HepG2 (cell line): ENCODE measurements around the gene SOX4. TPM values are rescaled to one million over a fixed set of nuclear protein-coding genes. Genes with fewer than 3 reads are reported as not detected.

Experiments
- BCL6 ChIP-seq: IDR thresholded peaks from 2 replicates; pipeline ENCODE4 v1.6.1; 2016; ENCODE audit warnings: missing genetic modification reagents, missing compliant biosample characterization
- GABPB1 ChIP-seq: IDR thresholded peaks from 2 replicates; pipeline ENCODE4 v1.6.1; 2016; ENCODE audit warnings: mild to moderate bottlenecking, missing genetic modification reagents, moderate library complexity, missing compliant biosample characterization
- HNRNPH1 ChIP-seq: fragments of 200-400 bp; formaldehyde crosslinking; optimal IDR thresholded peaks from 2 replicates; pipeline ENCODE3; 2017; ENCODE audit warnings: mild to moderate bottlenecking, low read depth, low read length
- MTF2 ChIP-seq: sonication (generic); formaldehyde crosslinking; IDR thresholded peaks from 2 replicates; pipeline ENCODE4 v1.5.0; 2020; ENCODE audit warnings: missing genetic modification reagents, borderline replicate concordance
- NR2C2 ChIP-seq: sonication (generic); formaldehyde crosslinking; IDR thresholded peaks from 2 replicates; pipeline ENCODE4 v1.4.0; 2020; ENCODE audit warnings: missing genetic modification reagents, mild to moderate bottlenecking, moderate library complexity, borderline replicate concordance
- SAP130 ChIP-seq: IDR thresholded peaks from 2 replicates; pipeline ENCODE4 v1.6.1; 2016; ENCODE audit warnings: low read depth
- TEAD3 ChIP-seq: optimal IDR thresholded peaks from 2 replicates; pipeline ENCODE3; 2016; ENCODE audit warnings: borderline replicate concordance
- YEATS4 ChIP-seq: sonication (generic); formaldehyde crosslinking; IDR thresholded peaks from 2 replicates; pipeline ENCODE4 v1.4.0; 2020; ENCODE audit warnings: missing genetic modification reagents, borderline replicate concordance
- ZNF205 ChIP-seq: IDR thresholded peaks from 2 replicates; pipeline ENCODE4 v1.6.1; 2018; ENCODE audit warnings: missing biosample characterization, missing genetic modification reagents
- ZNF253 ChIP-seq: sonication (generic); formaldehyde crosslinking; IDR thresholded peaks from 2 replicates; pipeline ENCODE4 v1.8.0; 2022; ENCODE audit warnings: mild to moderate bottlenecking, missing genetic modification reagents, borderline replicate concordance
- ZNF264 ChIP-seq: sonication (generic); formaldehyde crosslinking; IDR thresholded peaks from 2 replicates; pipeline ENCODE4 v1.4.0; 2020; ENCODE audit warnings: missing genetic modification reagents
- ZNF501 ChIP-seq: sonication (generic); formaldehyde crosslinking; IDR thresholded peaks from 2 replicates; pipeline ENCODE4 v1.5.1; 2020; ENCODE audit warnings: mild to moderate bottlenecking, moderate library complexity, missing genetic modification reagents
- ZNF75D ChIP-seq: sonication (generic); formaldehyde crosslinking; IDR thresholded peaks from 2 replicates; pipeline ENCODE4 v1.8.1; 2023; ENCODE audit warnings: missing genetic modification reagents, mild to moderate bottlenecking, borderline replicate concordance
- ZSCAN29 ChIP-seq: sonication (generic); formaldehyde crosslinking; conservative IDR thresholded peaks from 2 replicates; pipeline ENCODE4 v1.4.0; 2020; ENCODE audit warnings: mild to moderate bottlenecking, missing genetic modification reagents
- polyA plus RNA-seq, 8 experiments: library from polyadenylated mRNA; depleted of rRNA in 3 of 8; stranded (reverse) in 7 of 8; unstranded in 1 of 8; fragments of >200 nt; fragmentation: Illumina TruSeq in 4 of 8; extraction: Trizol in 4 of 8; gene quantifications; 2 replicates each; pipeline versions ENCODE4 v1.2.1 to v1.2.3, GENCODE V29; 2011 to 2016; ENCODE audit warnings: low read depth in 4 of 8, missing spikeins in 1 of 8, mixed read lengths in 1 of 8; ENCODE audit not compliant: insufficient read depth in 1 of 8
- total RNA-seq, 5 experiments: library from RNA; depleted of rRNA; stranded (reverse); fragments of >200 nt; fragmentation: Illumina TruSeq; extraction: Trizol; gene quantifications; 2 replicates each; pipeline ENCODE4 v1.2.3, GENCODE V29; 2016; ENCODE audit warnings: low read depth in 1 of 5
- TF ChIP-seq, protein P1 (sequence below): sonication (generic); formaldehyde crosslinking; IDR thresholded peaks from 2 replicates; pipeline ENCODE4 v1.4.0; 2020; ENCODE audit warnings: mild to moderate bottlenecking, missing genetic modification reagents, borderline replicate concordance
- TF ChIP-seq, protein P2 (sequence below): IDR thresholded peaks from 2 replicates; pipeline ENCODE4 v1.6.1; 2016; ENCODE audit warnings: low read depth, control low read depth
- TF ChIP-seq, protein P3 (sequence below): sonication (generic); formaldehyde crosslinking; IDR thresholded peaks from 2 replicates; pipeline ENCODE4 v1.4.0; 2020; ENCODE audit warnings: missing genetic modification reagents
- TF ChIP-seq, protein P4 (sequence below): sonication (generic); formaldehyde crosslinking; IDR thresholded peaks from 2 replicates; pipeline ENCODE4 v1.5.1; 2020; ENCODE audit warnings: mild to moderate bottlenecking, missing genetic modification reagents, borderline replicate concordance
- TF ChIP-seq, protein P5 (sequence below): sonication (generic); formaldehyde crosslinking; IDR thresholded peaks from 2 replicates; pipeline ENCODE4 v1.4.0; 2020; ENCODE audit warnings: missing genetic modification reagents, borderline replicate concordance

The SOX4 gene
- total and polyA plus RNA-seq, 2 of the 13 experiments (the other 11 are each of a cell fraction or from before 2014, with no cell fraction given): 2.6 to 3.4 TPM

DNA sequence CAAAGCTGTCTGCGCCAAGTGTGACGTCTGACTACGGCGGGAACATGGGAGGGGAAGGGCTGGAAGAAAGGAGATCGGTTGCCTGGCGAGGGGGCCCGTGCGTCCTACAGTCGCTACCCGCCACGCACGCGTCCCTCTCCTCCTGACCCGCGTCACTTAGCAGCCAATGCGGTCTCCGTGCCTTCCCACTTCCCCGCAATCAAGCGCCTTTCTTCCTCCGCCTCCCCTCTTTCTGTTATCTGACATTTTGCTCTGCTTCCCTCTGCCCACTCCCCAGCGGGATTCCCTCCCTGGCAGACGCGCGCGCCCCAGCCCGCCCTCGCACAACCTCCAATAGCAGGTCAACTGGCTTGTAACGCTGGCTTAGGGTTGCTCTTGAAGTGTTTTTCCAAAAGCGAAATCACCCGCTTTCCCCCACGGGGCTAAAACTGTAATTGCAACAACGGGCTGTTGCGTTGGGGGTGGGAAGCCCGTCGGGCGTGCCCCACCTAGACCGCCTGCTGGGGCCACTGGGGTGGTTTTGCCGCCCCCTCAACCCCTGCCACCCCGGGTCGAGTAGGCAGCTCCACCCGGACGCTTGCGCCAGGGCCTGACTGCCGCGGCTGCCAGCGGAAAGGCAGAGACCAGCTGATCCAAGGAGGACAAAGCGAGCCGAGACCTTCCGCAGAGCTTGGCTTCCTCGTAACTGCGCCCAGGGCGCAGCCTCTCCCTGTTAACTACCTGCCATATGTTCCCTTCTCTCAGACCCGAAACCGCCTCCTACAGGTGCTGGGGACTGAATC is 6.2 kb upstream of the SOX4 start (continued):
- TF ChIP-seq ZNF205 (CRISPR knock-in tag) (no peak), BCL6 (peak; percentile 12; the same call in 1 of the 2 replicates), TEAD3 (CRISPR knock-in tag) (no peak), SAP130 (peak; percentile 24; the same call in 1 of the 2 replicates), ZNF501 (peak; percentile 40), HNRNPH1 (no peak), ZSCAN29 (CRISPR knock-in tag) (0 out of 2 replicates have a peak, but pooled peaks have one; percentile 5), GABPB1 (CRISPR knock-in tag) (peak; percentile 31; the same call in 1 of the 2 replicates), MTF2 (0 out of 2 replicates have a peak, but pooled peaks have one; percentile 11), NR2C2 (CRISPR knock-in tag) (no peak), YEATS4 (CRISPR knock-in tag) (peak; percentile 53; the same call in 1 of the 2 replicates), ZNF75D (CRISPR knock-in tag) (no peak), ZNF253 (CRISPR knock-in tag) (no peak), ZNF264 (CRISPR knock-in tag) (peak; percentile 12; the same call in 1 of the 2 replicates)
- TF ChIP-seq, protein P1, sequence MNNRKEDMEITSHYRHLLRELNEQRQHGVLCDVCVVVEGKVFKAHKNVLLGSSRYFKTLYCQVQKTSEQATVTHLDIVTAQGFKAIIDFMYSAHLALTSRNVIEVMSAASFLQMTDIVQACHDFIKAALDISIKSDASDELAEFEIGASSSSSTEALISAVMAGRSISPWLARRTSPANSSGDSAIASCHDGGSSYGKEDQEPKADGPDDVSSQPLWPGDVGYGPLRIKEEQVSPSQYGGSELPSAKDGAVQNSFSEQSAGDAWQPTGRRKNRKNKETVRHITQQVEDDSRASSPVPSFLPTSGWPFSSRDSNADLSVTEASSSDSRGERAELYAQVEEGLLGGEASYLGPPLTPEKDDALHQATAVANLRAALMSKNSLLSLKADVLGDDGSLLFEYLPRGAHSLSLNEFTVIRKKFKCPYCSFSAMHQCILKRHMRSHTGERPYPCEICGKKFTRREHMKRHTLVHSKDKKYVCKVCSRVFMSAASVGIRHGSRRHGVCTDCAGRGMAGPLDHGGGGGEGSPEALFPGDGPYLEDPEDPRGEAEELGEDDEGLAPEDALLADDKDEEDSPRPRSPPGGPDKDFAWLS: no peak
- TF ChIP-seq, protein P2, sequence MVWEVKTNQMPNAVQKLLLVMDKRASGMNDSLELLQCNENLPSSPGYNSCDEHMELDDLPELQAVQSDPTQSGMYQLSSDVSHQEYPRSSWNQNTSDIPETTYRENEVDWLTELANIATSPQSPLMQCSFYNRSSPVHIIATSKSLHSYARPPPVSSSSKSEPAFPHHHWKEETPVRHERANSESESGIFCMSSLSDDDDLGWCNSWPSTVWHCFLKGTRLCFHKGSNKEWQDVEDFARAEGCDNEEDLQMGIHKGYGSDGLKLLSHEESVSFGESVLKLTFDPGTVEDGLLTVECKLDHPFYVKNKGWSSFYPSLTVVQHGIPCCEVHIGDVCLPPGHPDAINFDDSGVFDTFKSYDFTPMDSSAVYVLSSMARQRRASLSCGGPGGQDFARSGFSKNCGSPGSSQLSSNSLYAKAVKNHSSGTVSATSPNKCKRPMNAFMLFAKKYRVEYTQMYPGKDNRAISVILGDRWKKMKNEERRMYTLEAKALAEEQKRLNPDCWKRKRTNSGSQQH (CRISPR knock-in tag): no peak
- TF ChIP-seq, protein P3, sequence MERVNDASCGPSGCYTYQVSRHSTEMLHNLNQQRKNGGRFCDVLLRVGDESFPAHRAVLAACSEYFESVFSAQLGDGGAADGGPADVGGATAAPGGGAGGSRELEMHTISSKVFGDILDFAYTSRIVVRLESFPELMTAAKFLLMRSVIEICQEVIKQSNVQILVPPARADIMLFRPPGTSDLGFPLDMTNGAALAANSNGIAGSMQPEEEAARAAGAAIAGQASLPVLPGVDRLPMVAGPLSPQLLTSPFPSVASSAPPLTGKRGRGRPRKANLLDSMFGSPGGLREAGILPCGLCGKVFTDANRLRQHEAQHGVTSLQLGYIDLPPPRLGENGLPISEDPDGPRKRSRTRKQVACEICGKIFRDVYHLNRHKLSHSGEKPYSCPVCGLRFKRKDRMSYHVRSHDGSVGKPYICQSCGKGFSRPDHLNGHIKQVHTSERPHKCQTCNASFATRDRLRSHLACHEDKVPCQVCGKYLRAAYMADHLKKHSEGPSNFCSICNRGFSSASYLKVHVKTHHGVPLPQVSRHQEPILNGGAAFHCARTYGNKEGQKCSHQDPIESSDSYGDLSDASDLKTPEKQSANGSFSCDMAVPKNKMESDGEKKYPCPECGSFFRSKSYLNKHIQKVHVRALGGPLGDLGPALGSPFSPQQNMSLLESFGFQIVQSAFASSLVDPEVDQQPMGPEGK (CRISPR knock-in tag): peak; percentile 48
- TF ChIP-seq, protein P4, sequence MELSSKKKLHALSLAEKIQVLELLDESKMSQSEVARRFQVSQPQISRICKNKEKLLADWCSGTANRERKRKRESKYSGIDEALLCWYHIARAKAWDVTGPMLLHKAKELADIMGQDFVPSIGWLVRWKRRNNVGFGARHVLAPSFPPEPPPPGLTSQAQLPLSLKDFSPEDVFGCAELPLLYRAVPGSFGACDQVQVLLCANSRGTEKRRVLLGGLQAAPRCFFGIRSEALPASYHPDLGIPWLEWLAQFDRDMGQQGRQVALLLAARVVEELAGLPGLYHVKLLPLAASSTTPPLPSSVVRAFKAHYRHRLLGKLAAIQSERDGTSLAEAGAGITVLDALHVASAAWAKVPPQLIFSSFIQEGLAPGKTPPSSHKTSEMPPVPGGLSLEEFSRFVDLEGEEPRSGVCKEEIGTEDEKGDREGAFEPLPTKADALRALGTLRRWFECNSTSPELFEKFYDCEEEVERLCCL (CRISPR knock-in tag): no peak
- TF ChIP-seq, protein P5, sequence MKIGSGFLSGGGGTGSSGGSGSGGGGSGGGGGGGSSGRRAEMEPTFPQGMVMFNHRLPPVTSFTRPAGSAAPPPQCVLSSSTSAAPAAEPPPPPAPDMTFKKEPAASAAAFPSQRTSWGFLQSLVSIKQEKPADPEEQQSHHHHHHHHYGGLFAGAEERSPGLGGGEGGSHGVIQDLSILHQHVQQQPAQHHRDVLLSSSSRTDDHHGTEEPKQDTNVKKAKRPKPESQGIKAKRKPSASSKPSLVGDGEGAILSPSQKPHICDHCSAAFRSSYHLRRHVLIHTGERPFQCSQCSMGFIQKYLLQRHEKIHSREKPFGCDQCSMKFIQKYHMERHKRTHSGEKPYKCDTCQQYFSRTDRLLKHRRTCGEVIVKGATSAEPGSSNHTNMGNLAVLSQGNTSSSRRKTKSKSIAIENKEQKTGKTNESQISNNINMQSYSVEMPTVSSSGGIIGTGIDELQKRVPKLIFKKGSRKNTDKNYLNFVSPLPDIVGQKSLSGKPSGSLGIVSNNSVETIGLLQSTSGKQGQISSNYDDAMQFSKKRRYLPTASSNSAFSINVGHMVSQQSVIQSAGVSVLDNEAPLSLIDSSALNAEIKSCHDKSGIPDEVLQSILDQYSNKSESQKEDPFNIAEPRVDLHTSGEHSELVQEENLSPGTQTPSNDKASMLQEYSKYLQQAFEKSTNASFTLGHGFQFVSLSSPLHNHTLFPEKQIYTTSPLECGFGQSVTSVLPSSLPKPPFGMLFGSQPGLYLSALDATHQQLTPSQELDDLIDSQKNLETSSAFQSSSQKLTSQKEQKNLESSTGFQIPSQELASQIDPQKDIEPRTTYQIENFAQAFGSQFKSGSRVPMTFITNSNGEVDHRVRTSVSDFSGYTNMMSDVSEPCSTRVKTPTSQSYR (CRISPR knock-in tag): peak; percentile 7; the same call in 1 of the 2 replicates
